Liver (tissue), 9 donors: ENCODE measurements around the gene HAND2. TPM values are rescaled to one million over a fixed set of nuclear protein-coding genes. Genes with fewer than 3 reads are reported as not detected.

Experiments
- DNase-seq: peaks from one replicate; pipeline ENCODE4 v3.0.0-alpha.2; 2017; ENCODE audit warnings: low spot score
- H3K27ac ChIP-seq, 2 donors: one replicate each; pipeline ENCODE4 v1.7.0; 2013; ENCODE audit warnings: inconsistent platforms in 2 of 2, low read length in 2 of 2, control low read depth in 1 of 2, low read depth in 1 of 2, mild to moderate bottlenecking in 1 of 2
- H3K27me3 ChIP-seq, 4 donors: one replicate each; pipeline versions ENCODE4 v1.6.1 to v1.7.0; 2013; ENCODE audit warnings: low read length in 3 of 4, inconsistent platforms in 1 of 4, mild to moderate bottlenecking in 1 of 4, moderate library complexity in 1 of 4; ENCODE audit not compliant: control insufficient read depth in 4 of 4, insufficient read depth in 4 of 4
- H3K36me3 ChIP-seq, 4 donors: one replicate each; pipeline versions ENCODE4 v1.6.1 to v1.7.0; 2013; ENCODE audit warnings: low read length in 3 of 4, mild to moderate bottlenecking in 3 of 4, low read depth in 1 of 4, moderate library complexity in 1 of 4; ENCODE audit not compliant: control insufficient read depth in 4 of 4, insufficient read depth in 3 of 4
- H3K4me1 ChIP-seq, 4 donors: one replicate each; pipeline versions ENCODE4 v1.6.1 to v1.7.0; 2013; ENCODE audit warnings: low read length in 3 of 4, mild to moderate bottlenecking in 3 of 4, moderate library complexity in 1 of 4; ENCODE audit not compliant: control insufficient read depth in 4 of 4, insufficient read depth in 4 of 4
- H3K4me3 ChIP-seq, 3 donors: one replicate each; pipeline versions ENCODE4 v1.6.1 to v1.7.0; 2013; ENCODE audit warnings: low read length in 3 of 3, control low read depth in 1 of 3, low read depth in 1 of 3, mild to moderate bottlenecking in 1 of 3
- H3K9ac ChIP-seq, 2 donors: one replicate each; pipeline ENCODE4 v1.7.0; 2013; ENCODE audit warnings: low read length in 2 of 2, mild to moderate bottlenecking in 2 of 2, moderate library complexity in 2 of 2, control low read depth in 1 of 2, low read depth in 1 of 2
- H3K9me3 ChIP-seq, 4 donors: one replicate each; pipeline versions ENCODE4 v1.6.1 to v1.7.0; 2013; ENCODE audit warnings: low read length in 3 of 4; ENCODE audit not compliant: control insufficient read depth in 4 of 4
- ATF3 ChIP-seq: IDR thresholded peaks from 2 replicates; pipeline ENCODE4 v1.6.1; 2016; ENCODE audit warnings: antibody characterized with exemption
- CTCF ChIP-seq: fragments of 150-350 bp; IDR thresholded peaks from 2 replicates; pipeline ENCODE4 v1.5.1; 2017; ENCODE audit warnings: improper control_type of control experiment, low read depth, low read length; ENCODE audit not compliant: missing input control
- EGR1 ChIP-seq, 2 donors: IDR thresholded peaks; 2 replicates each; pipeline ENCODE4 v1.6.1; 2016 to 2018; ENCODE audit warnings: antibody characterized with exemption in 2 of 2, low read depth in 2 of 2
- FOXA1 ChIP-seq: IDR thresholded peaks from 2 replicates; pipeline ENCODE4 v1.6.1; 2016; ENCODE audit warnings: antibody characterized with exemption
- FOXA2 ChIP-seq: IDR thresholded peaks from 2 replicates; pipeline ENCODE4 v1.6.1; 2016; ENCODE audit warnings: antibody characterized with exemption
- GABPA ChIP-seq, 2 donors: IDR thresholded peaks in 1 of 2; conservative IDR thresholded peaks in 1 of 2; 2 replicates each; pipeline ENCODE4 v1.6.1; 2016; ENCODE audit warnings: antibody characterized with exemption in 2 of 2, mild to moderate bottlenecking in 1 of 2, moderate library complexity in 1 of 2
- JUND ChIP-seq, 2 donors: IDR thresholded peaks; 2 replicates each; pipeline ENCODE4 v1.6.1; 2016; ENCODE audit warnings: antibody characterized with exemption in 2 of 2
- MAX ChIP-seq: IDR thresholded peaks from 2 replicates; pipeline ENCODE4 v1.6.1; 2016; ENCODE audit warnings: antibody characterized with exemption
- NR2F2 ChIP-seq: IDR thresholded peaks from 2 replicates; pipeline ENCODE4 v1.6.1; 2016; ENCODE audit warnings: antibody characterized with exemption
- RAD21 ChIP-seq, 2 donors: IDR thresholded peaks; 2 replicates each; pipeline ENCODE4 v1.6.1; 2016; ENCODE audit warnings: antibody characterized with exemption in 2 of 2, mild to moderate bottlenecking in 2 of 2
- RXRA ChIP-seq, 2 donors: IDR thresholded peaks; 2 replicates each; pipeline ENCODE4 v1.6.1; 2017 to 2018; ENCODE audit warnings: antibody characterized with exemption in 2 of 2, mild to moderate bottlenecking in 1 of 2
- SP1 ChIP-seq: IDR thresholded peaks from 2 replicates; pipeline ENCODE4 v1.6.1; 2018; ENCODE audit warnings: antibody characterized with exemption, mild to moderate bottlenecking
- TAF1 ChIP-seq: conservative IDR thresholded peaks from 2 replicates; pipeline ENCODE4 v1.6.1; 2016; ENCODE audit warnings: antibody characterized with exemption, mild to moderate bottlenecking
- YY1 ChIP-seq: IDR thresholded peaks from 2 replicates; pipeline ENCODE4 v1.6.1; 2016; ENCODE audit warnings: antibody characterized with exemption, mild to moderate bottlenecking
- WGBS: extraction: QIAGEN DNeasy Blood & Tissue Kit; methylation state at CpG from one replicate; pipeline ENCODE4 v1.1.7; 2013; 5-methylcytosine and 5-hydroxymethylcytosine counted together
- polyA plus RNA-seq, 2 donors: library from polyadenylated mRNA; stranded (reverse) in 1 of 2; unstranded in 1 of 2; fragments of 200-250 nt in 1 of 2; fragments of >200 nt in 1 of 2; fragmentation: Nextera tagmentation in 1 of 2; extraction: Ambion mirVana in 1 of 2; gene quantifications; one replicate each; pipeline versions ENCODE4 v1.2.1 to v1.2.3, GENCODE V29; 2013 to 2015
- total RNA-seq, 2 donors: library from RNA; depleted of rRNA; stranded (reverse); fragments of >200 nt; gene quantifications; one replicate each; pipeline ENCODE4 v1.2.3, GENCODE V29; 2014
- donor health status: healthy.
- donor health status: healthy.
- donor health status: healthy.
- donor health status: healthy.
- donor health status: healthy.

HAND2 gene
- total and polyA plus RNA-seq, 4 donors, result 2.1 to 4.7 (median 3.7) TPM

- TF ChIP-seq CTCF, result no peak
- TF ChIP-seq NR2F2, result no peak
- no peak for TF ChIP-seq GABPA (IDR thresholded peaks at IDR 0.05 in 1 of 2, conservative IDR thresholded peaks at IDR 0.05 in 1 of 2)
- TF ChIP-seq TAF1, result no peak
- no peak for TF ChIP-seq FOXA1
- TF ChIP-seq SP1, result no peak
- TF ChIP-seq RAD21 (IDR thresholded peaks at IDR 0.05), result no peak
- TF ChIP-seq EGR1 (IDR thresholded peaks at IDR 0.05; ENCODE audit: low read depth in 2 of 2), result no peak
- no peak for TF ChIP-seq JUND (IDR thresholded peaks at IDR 0.05)
- Histone ChIP-seq H3K4me3 (peak overlapping the region in 1 of 3 donors; percentile 27), H3K9ac (no peak overlapping the region), H3K27me3 (peaks cover 0 to 45% (median 22%) of the 10 kb centered on the region in 4 donors), H3K27ac (peak overlapping the region; percentile 49 to 63), H3K36me3 (no peaks in the 10 kb centered on the region), H3K4me1 (peaks cover 4 to 13% (median 10%) of the 10 kb centered on the region in 4 donors), H3K9me3 (no peaks in the 10 kb centered on the region)
- DNase-seq, result no peak
- WGBS, result 9% methylated on average over 21 of the region's 21 CpGs
These were observed 7.7 kb upstream of the HAND2 start for GRCh38 chr4:173537613-173538147.

- Histone ChIP-seq H3K4me3 (no peak overlapping the region), H3K4me1 (peaks cover 4 to 13% (median 10%) of the 10 kb centered on the region in 4 donors), H3K27ac (peak overlapping the region in 1 of 2 donors; percentile 51), H3K36me3 (no peaks in the 10 kb centered on the region), H3K9ac (no peak overlapping the region), H3K9me3 (no peaks in the 10 kb centered on the region), H3K27me3 (peaks cover 0 to 48% (median 22%) of the 10 kb centered on the region in 4 donors)
- 16% methylated on average over 12 of the region's 12 CpGs for WGBS
- TF ChIP-seq TAF1 (no peak), CTCF (peak; percentile 2)
- DNase-seq, result no peak
These were observed 6.9 kb upstream of the HAND2 start for GRCh38 chr4:173536808-173537429.

GRCh38 chr4:173535957-173536356 lies 5.9 kb upstream of the HAND2 start:
- TF ChIP-seq RXRA (IDR thresholded peaks at IDR 0.05) (peak in 1 of 2 donors; percentile 10), RAD21 (IDR thresholded peaks at IDR 0.05) (no peak), MAX (no peak), ATF3 (no peak), FOXA2 (no peak), NR2F2 (no peak), YY1 (no peak)
- Histone ChIP-seq H3K27me3 (peaks cover 4 to 51% (median 22%) of the 10 kb centered on the region in 4 donors), H3K4me1 (peaks cover 4 to 13% (median 11%) of the 10 kb centered on the region in 4 donors), H3K9me3 (no peaks in the 10 kb centered on the region), H3K27ac (peak overlapping the region in 1 of 2 donors; percentile 26), H3K9ac (no peak overlapping the region), H3K4me3 (no peak overlapping the region), H3K36me3 (no peaks in the 10 kb centered on the region)
- WGBS, result 11% methylated on average over 5 of the region's 5 CpGs
- no peak for DNase-seq
